Testis (tissue), 2 donors: Measurements from ENCODE around the gene GPC2.

Source experiments
- POLR2A ChIP-seq: fragments of 450-650 bp; IDR thresholded peaks from one replicate; pipeline ENCODE4 v1.6.1; 2017; ENCODE audit warnings: antibody characterized with exemption, mild to moderate bottlenecking, moderate library complexity
- TF ChIP-seq, protein P1 (sequence below), 3 experiments: fragments of 450-650 bp in 2 of 3; fragments of 200-600 bp in 1 of 3; sonication (generic) in 1 of 3; IDR thresholded peaks; one replicate each; pipeline ENCODE4 v1.5.1; 2016 to 2019; ENCODE audit warnings: antibody characterized with exemption in 3 of 3, mild to moderate bottlenecking in 2 of 3, moderate library complexity in 1 of 3

DNA sequence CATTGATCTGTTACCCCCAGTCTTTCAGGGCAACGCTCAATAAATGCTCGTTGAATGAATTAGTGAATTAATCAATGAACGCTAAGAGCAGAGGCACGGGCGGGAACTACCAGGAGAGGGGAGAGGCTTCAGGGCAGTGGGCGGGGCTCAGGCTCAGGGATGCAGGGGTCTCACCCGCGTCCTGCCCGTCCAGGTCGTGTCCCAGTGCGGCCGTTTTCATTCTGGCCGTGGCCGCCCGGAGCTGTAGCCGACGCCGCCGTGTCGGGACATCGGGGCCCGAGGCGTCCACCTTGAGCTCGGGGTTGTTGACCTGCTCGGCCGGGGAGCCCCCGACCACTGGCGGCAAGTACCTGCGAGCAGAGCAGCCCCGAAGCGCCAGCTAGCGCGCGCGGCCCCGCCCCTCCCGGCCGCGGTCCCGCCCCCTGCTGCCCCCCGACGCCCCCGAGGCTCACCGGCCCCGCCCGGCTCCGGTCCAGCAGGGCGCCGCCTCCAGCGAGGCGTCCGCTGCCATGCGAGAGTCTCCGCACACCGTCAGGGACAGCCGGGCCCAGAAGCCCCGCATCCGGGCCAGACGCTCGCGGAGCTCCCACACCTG, 6.0 kb downstream of the GPC2 start:
- no peak for TF ChIP-seq POLR2A
- TF ChIP-seq, protein P1, sequence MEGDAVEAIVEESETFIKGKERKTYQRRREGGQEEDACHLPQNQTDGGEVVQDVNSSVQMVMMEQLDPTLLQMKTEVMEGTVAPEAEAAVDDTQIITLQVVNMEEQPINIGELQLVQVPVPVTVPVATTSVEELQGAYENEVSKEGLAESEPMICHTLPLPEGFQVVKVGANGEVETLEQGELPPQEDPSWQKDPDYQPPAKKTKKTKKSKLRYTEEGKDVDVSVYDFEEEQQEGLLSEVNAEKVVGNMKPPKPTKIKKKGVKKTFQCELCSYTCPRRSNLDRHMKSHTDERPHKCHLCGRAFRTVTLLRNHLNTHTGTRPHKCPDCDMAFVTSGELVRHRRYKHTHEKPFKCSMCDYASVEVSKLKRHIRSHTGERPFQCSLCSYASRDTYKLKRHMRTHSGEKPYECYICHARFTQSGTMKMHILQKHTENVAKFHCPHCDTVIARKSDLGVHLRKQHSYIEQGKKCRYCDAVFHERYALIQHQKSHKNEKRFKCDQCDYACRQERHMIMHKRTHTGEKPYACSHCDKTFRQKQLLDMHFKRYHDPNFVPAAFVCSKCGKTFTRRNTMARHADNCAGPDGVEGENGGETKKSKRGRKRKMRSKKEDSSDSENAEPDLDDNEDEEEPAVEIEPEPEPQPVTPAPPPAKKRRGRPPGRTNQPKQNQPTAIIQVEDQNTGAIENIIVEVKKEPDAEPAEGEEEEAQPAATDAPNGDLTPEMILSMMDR (IDR thresholded peaks at IDR 0.05) = no peak
